ENCODE results near the gene MPP2. TPM values are rescaled to one million over a fixed set of nuclear protein-coding genes. Genes with fewer than 3 reads are reported as not detected.
A peak's percentile ranks its signal among the peaks of the same experiment; 100 is the strongest.

MPP2 gene
- total and polyA plus RNA-seq, 2 donors from 2014 or later = 1.2 to 2.7 TPM

DNA sequence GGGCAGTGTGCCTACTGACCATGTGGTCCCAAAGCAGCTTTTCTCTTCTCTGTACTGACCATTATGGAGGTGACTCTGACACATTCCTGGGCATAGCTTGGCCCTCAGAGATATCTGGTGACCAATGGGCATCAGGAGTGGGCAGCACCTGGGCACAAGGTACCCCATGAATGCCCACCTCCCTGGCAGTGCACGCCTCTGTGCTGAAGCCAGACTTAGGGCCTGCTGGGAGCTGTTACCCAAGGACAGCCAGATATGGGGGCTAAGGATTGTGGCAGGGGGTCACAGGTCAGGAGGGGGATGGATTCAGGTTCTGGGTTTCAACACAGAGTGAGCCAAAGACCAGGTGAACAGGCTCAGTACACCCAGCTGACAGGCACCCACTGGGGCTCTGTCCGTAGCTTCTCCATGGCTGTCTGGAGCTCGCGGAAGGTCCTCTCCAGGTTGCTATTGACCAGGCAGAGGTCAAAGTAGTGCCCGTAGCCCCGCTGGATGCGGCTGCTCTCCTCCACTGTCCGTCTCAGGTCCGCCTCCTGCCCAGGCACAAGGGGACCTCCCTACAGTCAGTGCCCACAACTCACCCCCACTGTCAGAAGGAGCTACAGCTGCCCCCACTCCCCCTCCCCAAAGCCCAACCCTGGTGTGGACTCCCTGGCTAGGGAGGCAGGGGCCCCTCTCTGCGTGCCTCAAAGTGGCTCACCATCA is 29.7 kb downstream of the MPP2 start:
- Histone ChIP-seq H3K9me3 (ENCODE audit: control insufficient read depth in 2 of 3, insufficient read depth in 1 of 3, low read length in 3 of 3) (no peaks in the 10 kb centered on the region), H3K27me3 (ENCODE audit: control insufficient read depth, insufficient read depth, low read length) (no peaks in the 10 kb centered on the region), H3K27ac (ENCODE audit: low read depth in 2 of 2, low read length in 2 of 2) (no peak overlapping the region), H3K4me3 (ENCODE audit: low read length in 3 of 3) (no peak overlapping the region), H3K9ac (ENCODE audit: low read length in 3 of 3) (no peak overlapping the region), H3K36me3 (ENCODE audit: control insufficient read depth in 2 of 3, insufficient read depth in 3 of 3, low read length in 3 of 3) (no peaks in the 10 kb centered on the region), H3K4me1 (ENCODE audit: control insufficient read depth in 2 of 3, insufficient read depth in 2 of 3, low read depth in 1 of 3, low read length in 3 of 3) (peaks cover 0 to 2% (median 0%) of the 10 kb centered on the region in 3 donors)
- intact Hi-C loops (cut with DNase I) = no loop called here
- DNase-seq (peak in 2 of 5 donors; percentile 41 to 68), FAIRE-seq (no peak)
- TF ChIP-seq, protein P1, sequence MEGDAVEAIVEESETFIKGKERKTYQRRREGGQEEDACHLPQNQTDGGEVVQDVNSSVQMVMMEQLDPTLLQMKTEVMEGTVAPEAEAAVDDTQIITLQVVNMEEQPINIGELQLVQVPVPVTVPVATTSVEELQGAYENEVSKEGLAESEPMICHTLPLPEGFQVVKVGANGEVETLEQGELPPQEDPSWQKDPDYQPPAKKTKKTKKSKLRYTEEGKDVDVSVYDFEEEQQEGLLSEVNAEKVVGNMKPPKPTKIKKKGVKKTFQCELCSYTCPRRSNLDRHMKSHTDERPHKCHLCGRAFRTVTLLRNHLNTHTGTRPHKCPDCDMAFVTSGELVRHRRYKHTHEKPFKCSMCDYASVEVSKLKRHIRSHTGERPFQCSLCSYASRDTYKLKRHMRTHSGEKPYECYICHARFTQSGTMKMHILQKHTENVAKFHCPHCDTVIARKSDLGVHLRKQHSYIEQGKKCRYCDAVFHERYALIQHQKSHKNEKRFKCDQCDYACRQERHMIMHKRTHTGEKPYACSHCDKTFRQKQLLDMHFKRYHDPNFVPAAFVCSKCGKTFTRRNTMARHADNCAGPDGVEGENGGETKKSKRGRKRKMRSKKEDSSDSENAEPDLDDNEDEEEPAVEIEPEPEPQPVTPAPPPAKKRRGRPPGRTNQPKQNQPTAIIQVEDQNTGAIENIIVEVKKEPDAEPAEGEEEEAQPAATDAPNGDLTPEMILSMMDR (IDR thresholded peaks at IDR 0.05; ENCODE audit: borderline replicate concordance, extremely low read depth, insufficient read depth) = no peak

DNA sequence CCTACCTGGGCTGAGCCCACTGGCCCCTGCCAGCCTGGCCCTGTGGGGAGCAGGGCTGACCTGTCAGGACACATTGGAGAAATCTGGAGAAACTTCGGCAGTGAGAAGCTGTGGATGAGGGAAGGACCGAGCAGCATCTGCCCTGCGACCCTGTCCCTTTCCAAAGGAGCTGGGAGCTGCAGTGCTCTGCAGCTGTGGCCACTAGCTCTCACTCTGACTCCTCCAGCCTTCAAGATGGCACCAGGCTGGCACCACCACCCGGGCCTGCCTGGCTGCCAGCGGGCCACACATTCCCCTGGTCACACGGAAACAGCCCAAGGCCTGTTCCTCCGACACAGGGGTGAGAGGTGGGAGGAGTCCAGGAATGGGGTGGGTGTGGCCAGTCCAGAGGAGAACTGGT is 30.3 kb downstream of the MPP2 start:
- no peak overlapping the region for H3K27ac ChIP-seq (ENCODE audit: low read depth in 2 of 2, low read length in 2 of 2)
- H3K36me3 ChIP-seq (ENCODE audit: control insufficient read depth in 2 of 3, insufficient read depth in 3 of 3, low read length in 3 of 3) = no peaks in the 10 kb centered on the region
- no peaks in the 10 kb centered on the region for H3K9me3 ChIP-seq (ENCODE audit: control insufficient read depth in 2 of 3, insufficient read depth in 1 of 3, low read length in 3 of 3)
- H3K4me1 ChIP-seq (ENCODE audit: control insufficient read depth in 2 of 3, insufficient read depth in 2 of 3, low read depth in 1 of 3, low read length in 3 of 3) = peaks cover 0 to 2% (median 0%) of the 10 kb centered on the region in 3 donors
- H3K9ac ChIP-seq (ENCODE audit: low read length in 3 of 3) = no peak overlapping the region
- no peak for FAIRE-seq
- intact Hi-C loops (cut with DNase I) = no loop called here
- no peak overlapping the region for H3K4me3 ChIP-seq (ENCODE audit: low read length in 3 of 3)
- TF ChIP-seq, protein P1 (IDR thresholded peaks at IDR 0.05; ENCODE audit: borderline replicate concordance, extremely low read depth, insufficient read depth) = no peak
- H3K27me3 ChIP-seq (ENCODE audit: control insufficient read depth, insufficient read depth, low read length) = no peaks in the 10 kb centered on the region
- DNase-seq = peak in 1 of 5 donors; percentile 24

GRCh38 chr17:43875476-43876147 is 31.7 kb downstream of the MPP2 start:
- intact Hi-C loops (cut with DNase I) = no loop called here
- DNase-seq (peak in 2 of 5 donors; percentile 25 to 37), FAIRE-seq (no peak)

More at GRCh38 chr17:43875476-43876147, 31.7 kb downstream of the MPP2 start:
- no peaks in the 10 kb centered on the region for H3K27me3 ChIP-seq (ENCODE audit: control insufficient read depth, insufficient read depth, low read length)
- TF ChIP-seq, protein P1 (IDR thresholded peaks at IDR 0.05; ENCODE audit: borderline replicate concordance, extremely low read depth, insufficient read depth) = no peak
- no peaks in the 10 kb centered on the region for H3K9me3 ChIP-seq (ENCODE audit: control insufficient read depth in 2 of 3, insufficient read depth in 1 of 3, low read length in 3 of 3)
- no peak overlapping the region for H3K27ac ChIP-seq (ENCODE audit: low read depth in 2 of 2, low read length in 2 of 2)
- H3K4me1 ChIP-seq (ENCODE audit: control insufficient read depth in 2 of 3, insufficient read depth in 2 of 3, low read depth in 1 of 3, low read length in 3 of 3) = peaks cover 0 to 2% (median 0%) of the 10 kb centered on the region in 3 donors
- H3K36me3 ChIP-seq (ENCODE audit: control insufficient read depth in 2 of 3, insufficient read depth in 3 of 3, low read length in 3 of 3) = no peaks in the 10 kb centered on the region
- H3K4me3 ChIP-seq (ENCODE audit: low read length in 3 of 3) = no peak overlapping the region
- H3K9ac ChIP-seq (ENCODE audit: low read length in 3 of 3) = no peak overlapping the region
